ENCODE results near the gene CCNQ.
"Not testable (repeated sequence)": the region's sequence is repeated elsewhere in the genome, so short reads cannot be mapped to it uniquely, and the experiment has no call there.

Gene CCNQ

DNA sequence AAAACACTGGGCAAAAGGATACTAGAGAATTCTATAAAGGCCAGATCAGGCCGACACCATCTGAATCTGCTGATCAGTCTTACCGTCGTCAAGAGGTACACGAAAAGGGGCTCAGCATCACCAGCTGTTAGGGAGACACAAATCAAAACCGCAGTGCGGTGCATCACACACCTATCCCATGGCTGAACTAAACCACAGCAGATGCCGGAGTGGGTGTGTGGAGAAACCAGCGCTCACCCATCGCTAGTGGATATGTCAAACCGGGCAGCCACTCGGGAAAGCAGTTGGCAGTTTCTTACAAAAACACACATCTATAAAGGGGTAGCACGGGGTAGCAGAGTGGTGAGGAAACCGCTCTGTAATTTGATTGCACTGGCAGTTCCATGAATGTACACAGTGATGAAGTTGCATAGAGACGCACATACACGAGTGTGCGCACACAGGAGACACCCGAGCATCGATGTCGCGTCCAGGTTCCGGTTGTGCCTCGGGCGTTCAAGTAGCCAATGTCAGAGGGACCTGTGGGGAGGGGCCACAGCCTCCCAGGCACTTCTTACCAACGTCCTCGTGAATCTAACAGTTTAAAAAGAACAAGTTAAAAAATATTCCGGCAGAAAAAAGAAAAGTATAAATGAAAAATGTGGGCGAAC lies 23.1 kb upstream of the CCNQ start:
- DNase-seq, result no peak

DNA sequence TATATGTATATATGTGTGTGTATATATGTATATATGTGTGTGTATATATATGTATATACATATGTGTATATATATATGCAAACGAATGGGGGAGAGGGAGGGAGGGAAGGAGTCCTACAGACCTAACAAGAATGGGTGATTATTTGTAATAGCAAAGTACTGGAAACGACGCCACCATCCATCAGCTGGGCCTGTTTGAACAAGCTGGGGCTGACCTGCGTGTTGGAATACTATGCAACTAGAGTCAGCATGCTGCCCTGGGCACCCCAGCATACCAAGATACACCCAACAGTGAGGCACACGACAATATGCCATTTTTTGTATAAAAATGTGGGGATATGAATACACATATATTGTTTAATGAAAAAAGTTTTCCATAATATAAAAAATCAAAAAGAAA lies 21.6 kb upstream of the CCNQ start:
- DNase-seq, result no peak

DNA sequence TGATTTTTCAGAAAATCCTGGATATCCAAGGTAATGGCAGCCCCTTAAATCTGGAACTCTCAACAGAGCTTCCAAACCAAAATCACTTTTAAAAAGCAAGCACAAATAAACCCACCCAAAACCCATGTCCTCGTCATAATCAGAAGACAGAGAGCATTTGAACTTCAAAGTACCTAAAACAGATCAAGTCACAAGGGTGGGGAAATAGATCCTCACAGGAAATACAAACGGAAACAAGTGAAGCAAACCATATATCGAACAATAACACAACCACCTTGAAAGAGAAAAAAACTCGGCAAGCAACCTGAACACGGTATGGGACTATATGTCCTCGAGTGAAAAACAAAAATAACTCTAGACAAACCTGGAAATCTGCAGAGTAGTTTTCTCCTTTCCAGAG lies 15.9 kb upstream of the CCNQ start:
- DNase-seq, result no peak

DNA sequence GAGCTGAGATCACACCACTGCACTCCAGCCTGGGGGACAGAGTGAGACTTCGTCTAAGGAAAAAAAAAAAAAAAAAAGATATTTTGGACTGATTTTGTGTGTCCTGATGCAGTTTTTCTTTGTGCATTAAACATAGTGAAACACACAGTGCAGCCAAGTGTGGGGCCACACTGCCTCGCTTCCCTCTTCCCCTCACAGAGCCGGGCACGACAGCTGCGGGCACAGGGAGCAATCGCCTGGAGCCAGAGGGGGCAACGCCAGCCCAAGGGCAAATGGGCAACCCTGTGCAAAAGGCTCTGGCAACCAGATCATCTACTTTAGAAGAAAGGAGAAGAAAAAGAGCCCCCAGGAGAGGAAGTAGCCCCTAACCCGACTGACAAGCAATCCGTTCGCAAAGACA lies 13.5 kb upstream of the CCNQ start:
- no peak for DNase-seq

DNA sequence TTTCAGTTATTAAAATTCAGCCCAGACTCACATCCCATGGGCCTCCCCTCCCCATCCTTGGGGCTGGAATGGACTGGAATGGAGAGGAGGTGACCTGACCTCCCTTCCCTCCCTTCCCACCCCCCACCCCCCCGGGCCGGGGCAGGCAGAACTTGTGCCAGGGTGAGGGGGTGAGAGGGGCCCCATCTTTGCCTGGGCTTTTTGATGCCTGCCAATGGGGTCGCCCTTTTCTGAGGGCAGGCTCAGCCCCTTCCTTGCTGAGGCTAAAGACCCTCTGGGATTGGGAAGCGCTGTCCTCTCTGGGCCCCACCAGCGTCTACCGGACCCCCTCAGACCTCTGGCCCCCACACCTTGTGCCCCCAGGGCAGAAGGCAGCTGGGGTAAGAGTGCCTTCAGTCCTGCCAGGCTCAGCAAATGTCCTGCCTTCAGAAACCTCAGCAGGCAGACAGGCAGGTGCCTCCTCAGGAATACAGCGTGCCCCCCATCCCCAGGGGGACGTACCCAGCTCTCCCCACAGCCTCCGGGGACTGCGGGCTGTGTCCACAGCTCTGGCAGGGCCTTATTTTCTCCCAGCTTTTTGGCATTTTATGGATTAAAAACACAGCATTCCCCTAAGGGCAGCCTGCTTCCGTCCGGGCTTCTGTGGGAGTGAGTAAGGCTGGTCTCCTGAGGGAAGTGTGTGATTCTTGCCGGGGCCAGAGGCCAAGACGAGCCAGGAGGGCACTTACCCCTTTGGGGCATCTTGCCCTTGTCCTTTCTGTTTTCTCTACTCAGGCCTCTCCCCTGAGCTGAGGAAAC lies 12.6 kb upstream of the CCNQ start:
- no peak for DNase-seq

DNA sequence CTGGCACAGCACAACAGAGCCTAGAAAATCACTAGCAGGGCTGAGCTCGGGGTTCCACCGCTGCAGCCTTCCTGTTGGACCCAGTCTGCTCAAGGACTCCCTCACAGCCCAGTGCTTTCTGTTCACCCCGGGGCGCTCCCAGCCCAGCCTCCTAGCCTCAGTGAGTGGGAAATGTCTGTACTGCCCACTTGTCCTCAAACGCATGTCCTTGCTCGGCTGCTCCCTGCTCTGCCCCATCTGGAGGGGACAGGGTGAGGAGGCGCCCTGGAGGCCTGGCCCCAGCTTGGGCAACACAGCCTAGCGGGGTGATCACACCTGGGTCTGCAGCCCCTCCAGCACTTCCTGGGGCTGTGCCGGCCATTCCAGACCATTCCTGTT lies 11.9 kb upstream of the CCNQ start:
- DNase-seq, result no peak

DNA sequence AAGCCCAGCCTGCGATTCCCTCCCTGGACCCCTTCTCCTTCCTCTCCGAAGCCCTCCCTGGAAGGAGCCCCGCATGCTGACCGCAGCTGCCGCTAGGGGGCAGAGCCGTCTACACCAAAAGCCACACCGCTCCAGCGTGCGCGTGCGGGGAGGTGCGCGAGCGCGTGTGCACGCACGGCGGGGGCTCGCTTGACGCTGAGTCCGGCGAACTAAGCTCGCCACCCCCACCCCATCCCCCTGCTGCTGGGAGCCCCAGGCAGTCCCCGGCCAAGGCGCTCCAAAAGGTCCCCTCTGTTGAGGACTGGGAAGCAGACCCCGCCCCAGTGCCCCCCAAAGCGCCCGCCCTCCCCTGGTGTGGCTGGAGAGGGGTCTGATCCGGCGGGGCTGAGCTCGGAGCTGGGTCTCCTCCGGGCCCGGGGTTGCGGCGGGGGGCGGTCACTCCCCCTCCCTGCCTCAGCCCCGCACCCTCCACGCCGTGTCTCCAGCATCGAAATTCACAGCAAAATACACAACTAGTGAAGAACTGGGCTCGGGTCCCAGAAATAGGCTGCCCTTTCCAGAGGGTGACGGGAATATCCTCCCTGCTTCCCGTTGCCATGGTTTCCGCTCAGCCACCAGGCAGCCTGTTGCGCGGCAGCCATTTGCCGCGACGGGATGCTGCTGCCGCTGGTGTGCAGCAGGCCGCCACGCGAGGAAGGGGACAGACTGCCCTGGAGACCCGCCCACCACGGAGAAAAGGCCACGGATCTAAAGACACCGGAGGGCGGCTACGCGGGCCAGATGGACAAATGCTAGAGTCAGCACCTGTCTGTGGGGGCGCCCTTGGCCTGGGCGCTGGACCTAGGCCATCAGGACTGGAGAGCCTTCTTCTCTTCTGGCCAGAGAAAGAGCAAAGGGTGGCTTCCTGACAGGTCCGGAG lies 11.2 kb upstream of the CCNQ start:
- peak; percentile 39 for DNase-seq

DNA sequence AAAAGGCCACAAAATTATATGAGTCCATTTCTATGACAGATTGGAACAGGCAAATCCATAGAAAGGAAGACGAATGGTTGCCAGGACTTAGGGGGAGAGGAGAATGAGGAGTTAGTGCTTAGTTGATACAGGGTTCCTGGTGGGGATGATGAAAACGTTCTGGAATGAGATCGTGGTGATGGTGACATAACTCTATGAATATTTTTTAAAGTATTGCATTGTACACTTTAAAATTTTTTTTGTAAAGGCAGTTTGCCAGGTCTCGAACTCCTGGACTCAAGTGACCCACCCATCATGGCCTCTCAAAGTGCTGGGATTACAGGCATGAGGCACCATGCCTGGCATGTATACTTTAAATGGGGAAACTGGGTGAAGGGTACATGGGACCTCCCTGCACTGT lies 9.9 kb upstream of the CCNQ start:
- DNase-seq, result no peak

DNA sequence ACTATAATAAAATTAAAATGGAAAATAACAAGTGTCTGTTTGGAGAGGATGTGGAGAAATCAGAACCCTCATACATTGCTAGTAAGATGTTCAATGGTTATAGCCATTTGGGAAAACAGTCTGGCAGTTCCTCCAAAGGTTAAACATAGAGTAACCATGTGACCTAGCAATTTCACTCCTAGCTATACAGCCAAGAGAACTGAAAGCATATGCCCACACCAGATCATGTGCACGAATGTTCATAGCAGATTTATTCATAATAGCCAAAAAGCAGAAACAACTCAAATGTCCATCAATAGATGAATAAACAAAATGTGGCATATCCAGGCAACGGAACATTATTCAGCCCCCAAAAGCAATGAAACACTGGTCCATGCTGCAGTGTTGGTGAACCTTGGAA lies 9.4 kb upstream of the CCNQ start:
- DNase-seq, result no peak

DNA sequence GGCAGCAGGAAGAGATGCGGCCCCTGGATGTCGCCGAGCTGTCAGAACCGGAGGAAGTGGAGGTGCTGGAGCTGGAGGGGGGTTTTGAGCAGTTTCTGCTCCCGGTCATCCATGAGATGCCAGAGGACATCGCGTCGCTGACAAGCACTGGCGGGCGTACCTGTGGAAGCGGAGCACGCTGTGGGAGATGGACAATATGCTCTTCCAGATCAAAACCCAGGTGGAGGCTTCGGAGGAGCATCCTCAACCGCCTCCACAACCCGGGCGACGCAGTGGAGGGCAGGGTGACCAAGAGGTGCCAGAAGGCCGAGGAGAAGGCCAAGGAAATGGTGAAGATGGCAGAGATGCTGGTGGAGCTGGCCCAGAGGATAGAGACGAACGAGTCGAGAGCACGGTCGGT lies 7.6 kb upstream of the CCNQ start:
- no peak for DNase-seq

DNA sequence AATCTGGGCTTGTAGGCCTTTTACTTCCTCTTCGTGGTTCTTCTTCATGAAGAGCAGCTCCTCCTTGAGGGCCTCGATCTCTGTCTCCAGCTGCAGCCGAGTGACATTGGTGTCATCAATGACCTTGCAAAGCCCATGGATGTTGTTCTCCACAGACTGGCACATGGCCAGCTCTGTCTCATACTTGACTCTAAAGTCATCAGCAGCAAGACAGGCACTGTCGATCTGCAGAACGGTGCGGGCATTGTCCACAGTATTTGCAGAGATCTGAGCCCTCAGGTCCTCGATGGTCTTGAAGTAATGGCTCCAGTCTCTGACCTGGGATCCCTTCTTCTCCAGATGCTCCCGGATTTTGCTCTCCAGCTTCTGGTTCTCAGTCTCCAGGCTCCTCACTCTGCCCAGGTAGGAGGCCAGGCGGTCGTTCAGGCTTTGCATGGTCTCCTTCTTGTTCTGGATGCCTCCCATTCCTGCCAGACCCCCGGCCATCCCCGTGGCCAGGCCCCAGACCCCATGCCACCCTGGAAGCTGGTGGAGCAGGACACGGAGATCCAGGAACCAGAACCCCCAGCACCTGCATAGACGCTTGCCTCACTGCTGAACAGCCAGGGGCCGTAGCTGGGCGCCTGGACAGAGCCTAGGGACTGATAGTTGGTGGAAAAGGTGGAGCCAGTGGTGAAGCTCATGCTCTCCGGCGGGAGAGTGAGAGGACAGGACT lies 5.9 kb upstream of the CCNQ start:
- DNase-seq, result not testable (repeated sequence)

DNA sequence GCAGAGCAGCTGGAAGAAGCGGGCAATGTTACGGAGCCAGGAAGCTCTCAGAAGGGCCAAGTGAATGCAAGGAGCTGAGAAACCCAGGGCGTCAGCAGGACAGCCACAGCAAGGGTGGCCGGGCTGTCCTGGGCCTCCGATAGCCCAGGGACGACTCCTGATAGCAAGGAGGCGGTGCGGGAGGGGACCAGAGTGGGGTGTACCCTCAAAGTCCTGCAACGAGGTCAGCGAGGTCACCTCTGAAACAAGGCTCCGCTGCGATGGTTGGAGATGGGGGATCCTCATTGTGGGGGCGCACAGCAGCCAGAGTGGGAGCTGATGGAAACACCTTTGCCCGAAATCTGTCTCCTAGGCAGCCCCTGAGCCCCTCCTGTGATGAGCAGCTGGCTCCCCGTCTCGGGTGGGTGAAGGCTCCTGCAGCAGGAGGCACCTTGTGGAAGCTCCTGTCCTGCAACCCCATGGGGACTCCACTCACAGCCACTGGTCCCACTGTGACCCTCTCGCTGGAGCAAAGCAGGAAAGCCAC lies 4.3 kb upstream of the CCNQ start:
- no peak for DNase-seq

DNA sequence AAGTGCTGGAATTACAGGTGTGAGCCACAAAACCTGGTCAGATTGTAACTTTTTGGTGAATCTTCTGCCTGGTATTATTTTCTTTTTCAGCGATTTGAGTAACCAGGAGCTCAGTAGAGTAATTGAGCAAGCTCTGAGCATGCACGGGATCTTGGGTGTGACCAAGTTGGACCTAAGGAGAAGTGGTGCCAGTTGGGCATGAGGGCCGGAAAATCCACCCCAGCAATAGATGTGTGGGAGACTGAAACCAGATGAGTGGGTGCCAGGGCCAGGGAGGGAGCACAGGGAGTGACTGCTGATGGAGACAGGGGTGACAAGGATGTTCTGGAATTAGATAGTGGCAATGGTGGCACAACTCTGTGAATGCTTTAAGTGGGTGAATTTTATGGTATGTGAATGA lies 3.7 kb upstream of the CCNQ start:
- no peak for DNase-seq

DNA sequence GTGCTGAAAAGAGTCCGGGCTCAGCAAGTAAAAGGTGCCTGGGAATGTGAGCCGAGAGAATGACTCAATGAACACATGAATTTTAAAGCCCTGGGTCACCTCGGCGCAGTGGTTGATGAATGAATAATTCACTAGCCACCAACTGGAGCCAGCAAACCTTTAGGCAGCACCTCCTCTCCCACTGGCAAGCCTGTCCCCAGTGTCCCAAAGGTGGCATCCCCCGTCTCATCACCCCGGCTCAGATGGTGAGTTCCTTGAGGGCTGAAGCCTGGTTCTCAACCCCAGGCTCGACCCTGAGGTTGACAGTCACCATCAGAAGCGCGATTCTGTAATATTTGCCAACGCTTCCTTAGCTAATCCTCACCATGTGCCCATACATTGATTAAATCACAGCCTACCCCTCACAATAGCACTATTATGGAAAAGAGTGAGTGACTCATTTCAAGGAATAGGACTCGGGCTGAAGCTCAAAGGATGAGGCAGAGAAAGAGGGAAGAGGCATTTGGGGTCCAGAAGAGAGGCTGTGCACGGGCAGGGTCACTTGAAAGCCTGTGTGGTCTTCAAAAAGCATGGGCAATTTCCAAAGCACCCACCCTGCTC lies 2.7 kb upstream of the CCNQ start:
- no peak for DNase-seq

DNA sequence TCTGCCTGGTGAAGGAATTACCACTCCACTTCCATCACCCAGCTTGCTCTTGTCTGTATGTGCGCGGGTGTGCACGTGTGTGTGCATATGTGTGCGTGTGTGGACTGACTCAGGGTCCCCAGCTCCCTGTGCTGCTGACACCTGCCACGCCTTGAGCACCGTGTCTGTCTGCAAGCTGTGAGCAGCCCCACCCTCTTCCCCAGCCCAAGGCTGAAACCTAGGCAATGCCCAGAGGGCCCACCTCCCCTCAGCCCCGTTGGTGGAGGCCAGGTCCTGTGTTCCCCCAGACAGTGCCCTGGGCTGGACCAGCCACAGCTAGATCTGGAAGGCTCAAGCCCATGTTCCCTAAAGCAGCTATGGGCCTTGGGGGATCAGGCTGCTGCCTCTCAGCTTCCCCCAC lies 2.0 kb upstream of the CCNQ start:
- no peak for DNase-seq

DNA sequence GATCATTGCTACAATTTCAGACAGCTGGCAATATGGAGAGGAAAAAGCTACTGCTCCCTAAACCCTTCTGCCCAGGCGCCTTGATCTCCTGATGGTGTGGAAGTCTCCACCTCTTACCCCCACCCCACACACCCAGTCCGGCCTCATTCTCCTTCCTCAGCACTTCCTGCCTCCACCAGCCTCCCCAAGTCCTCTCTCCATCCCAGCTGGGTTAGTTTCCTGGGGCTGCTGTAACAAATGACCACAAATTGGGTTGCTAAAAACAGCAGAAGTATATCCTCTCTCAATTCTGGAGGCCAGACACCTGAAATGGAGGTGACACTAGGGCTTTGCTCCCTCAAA lies 1.1 kb upstream of the CCNQ start:
- DNase-seq, result no peak

DNA sequence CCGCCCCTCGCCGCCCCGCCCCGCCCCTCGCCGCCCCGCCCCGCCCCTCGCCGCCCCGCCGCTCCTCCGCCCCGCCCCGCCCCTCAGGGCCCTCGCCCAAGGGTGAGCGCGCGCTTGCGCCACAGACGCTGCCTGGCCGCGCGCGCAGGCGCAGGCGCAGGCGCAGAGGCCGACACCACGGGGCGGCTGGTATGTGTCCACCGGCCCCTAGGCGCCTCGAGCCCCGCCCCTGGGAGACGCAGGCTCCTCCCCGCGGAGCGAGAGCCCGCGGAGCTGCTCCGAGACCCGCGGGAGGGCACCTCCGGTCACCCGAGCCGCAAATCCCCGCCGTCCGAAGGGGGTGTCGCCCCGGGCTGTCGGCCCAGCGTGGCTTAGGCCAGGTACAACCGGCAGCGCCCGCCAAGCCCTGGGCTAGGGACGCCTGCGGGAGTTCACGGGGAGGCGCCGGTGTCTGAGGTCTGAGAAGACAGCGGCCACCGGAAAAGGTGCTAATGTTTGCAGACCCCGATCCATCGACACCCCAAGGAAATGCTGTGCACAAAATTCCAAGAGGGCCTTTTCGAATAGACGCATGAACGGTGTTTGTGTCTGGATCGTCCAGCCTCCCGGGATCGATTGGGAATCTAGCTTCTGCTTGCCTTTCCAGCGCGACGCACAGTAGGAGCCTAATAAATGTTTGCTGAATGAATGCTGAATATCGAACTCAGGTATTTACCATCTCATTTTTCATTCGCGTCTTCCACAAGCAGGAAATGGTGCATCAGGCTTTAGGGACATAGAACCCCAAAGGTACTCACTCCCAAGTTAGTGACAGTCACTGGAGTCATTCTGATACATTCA lies 473 bp upstream of the CCNQ start:
- DNase-seq, result peak; percentile 86

DNA sequence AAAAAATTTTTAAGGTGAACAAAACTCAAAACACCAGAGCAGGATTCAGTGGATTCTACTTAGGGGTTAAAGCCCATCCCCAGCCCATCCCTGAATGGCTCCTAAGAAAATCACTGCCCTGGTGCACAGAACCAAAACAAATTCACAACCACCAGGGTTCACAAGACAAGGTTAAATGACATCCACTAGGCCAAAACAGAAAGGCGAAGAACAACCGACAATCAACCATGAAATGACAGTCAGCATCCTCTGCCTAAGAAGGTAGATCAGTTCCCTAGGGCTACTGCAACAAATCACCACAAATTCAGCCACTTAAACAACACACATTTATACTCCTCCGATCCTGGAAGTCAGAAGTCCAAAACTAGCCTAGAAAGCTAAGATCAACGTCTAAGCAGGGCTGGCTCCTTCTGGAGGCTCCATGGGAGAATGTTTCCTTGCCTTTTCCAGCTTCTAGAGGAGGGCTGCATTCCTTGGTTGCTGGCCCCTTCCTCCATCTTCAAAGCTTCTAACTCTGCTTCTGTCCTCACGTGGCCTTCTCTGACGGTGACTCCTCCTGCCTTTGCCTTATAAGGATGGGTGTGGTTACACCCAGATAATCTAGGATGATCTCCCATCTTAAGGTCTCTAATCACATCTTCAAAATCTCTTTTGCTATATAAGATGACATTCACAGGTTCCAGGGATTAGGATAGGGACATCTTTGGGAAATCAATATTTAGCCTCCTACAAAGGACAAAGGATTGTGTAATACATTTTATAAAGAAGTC lies 1.8 kb downstream of the CCNQ start:
- DNase-seq, result no peak

DNA sequence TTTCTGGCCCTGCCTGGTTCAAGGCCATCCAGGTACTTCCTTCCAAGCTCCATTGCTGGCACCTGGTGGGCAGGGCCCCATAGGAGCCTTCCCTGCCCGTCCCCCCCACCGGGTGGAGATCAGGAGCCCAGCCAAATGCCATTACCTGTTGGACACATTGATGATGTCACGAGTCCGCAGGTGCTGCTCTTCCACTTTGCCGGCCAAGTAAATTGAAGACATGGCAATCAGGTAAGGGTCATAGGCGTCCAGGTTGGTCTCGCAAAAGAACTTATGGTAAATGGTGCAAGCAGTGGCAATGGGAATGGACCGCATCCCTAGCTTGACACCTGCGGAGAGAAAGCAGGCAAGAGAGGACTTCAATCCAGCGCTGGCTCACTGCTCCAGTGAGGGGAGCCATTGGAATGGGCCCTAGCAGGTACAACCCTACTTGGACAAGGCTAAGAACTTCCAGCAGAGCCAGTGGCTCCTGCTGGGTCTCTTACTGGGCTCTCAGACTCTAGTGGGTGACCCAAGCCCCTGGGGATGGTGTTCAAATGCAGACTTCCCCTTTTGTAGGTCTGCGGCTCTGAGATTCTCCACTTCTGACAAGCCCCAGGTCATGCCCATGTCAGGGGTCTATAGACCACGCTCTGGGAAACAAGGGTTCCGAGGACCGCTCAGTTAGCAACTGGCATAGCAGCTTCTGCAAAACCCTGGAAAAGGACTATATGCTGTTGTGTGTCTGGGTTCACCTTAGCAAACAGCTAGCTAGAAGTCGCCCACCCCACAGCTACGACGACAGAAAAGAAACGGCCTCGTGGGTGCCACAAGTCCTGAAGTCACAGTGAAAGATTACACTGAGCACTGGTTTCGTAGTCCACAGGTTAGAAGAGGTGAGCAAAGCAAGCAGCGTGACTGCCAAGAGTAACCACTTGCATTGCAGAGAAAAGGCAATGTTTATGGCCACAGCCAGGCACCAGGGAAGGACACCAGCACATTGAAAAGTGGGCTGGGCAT lies 2.8 kb downstream of the CCNQ start:
- DNase-seq, result no peak

DNA sequence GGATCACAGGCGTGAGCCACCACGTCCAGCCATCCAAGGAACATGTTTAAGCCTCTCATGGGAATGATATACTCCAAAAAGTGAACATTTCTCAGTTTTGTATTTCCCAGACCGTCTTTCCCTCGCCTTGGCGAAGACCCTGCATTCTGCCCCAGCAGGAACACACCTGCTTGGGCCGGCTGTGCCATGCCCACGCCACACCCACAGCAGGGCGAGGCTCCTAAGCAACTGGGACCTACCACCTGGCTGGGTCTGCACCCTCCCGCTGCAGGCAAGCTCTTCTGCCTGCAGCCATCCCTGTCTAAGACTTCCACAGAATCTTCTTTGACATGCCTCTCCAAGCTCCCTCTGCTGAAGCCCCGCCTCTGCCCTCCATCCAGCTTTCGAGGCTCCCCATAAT lies 3.6 kb downstream of the CCNQ start:
- DNase-seq, result no peak
